Activated CD4-positive, alpha-beta T cell treated with anti-CD3 and anti-CD28 coated beads, Interleukin-2, amount 50 U/mL, for 16 hours (primary cell): ENCODE data around the gene NEO1.
A peak's percentile ranks its signal among the peaks of the same experiment; 100 is the strongest.

Source experiments
- DNase-seq: peaks from one replicate; pipeline ENCODE4 v3.0.0-alpha.2; 2020

The NEO1 gene

GRCh38 chr15:73320619-73321180 is 268.4 kb downstream of the NEO1 start:
- DNase-seq = no peak

GRCh38 chr15:73321496-73322450 is 269.5 kb downstream of the NEO1 start:
- DNase-seq = no peak

GRCh38 chr15:73322665-73323373 is 270.6 kb downstream of the NEO1 start:
- no peak for DNase-seq

- no peak for DNase-seq
Measured at GRCh38 chr15:73323374-73323955, 271.2 kb downstream of the NEO1 start.

- no peak for DNase-seq
Measured at GRCh38 chr15:73323956-73324355, 271.7 kb downstream of the NEO1 start.

- DNase-seq = no peak
Measured at GRCh38 chr15:73324496-73325170, 272.4 kb downstream of the NEO1 start.

GRCh38 chr15:73325191-73325861 is 273.1 kb downstream of the NEO1 start:
- DNase-seq = peak; percentile 18

GRCh38 chr15:73326157-73326556 is 273.9 kb downstream of the NEO1 start:
- no peak for DNase-seq

- DNase-seq = no peak
Measured at GRCh38 chr15:73328149-73328820, 276.0 kb downstream of the NEO1 start.

GRCh38 chr15:73328981-73329380 is 276.7 kb downstream of the NEO1 start:
- no peak for DNase-seq

- DNase-seq = no peak
Measured at GRCh38 chr15:73329501-73330200, 277.4 kb downstream of the NEO1 start.

GRCh38 chr15:73330206-73331051 is 278.2 kb downstream of the NEO1 start:
- no peak for DNase-seq

GRCh38 chr15:73331501-73331900 is 279.2 kb downstream of the NEO1 start:
- no peak for DNase-seq

GRCh38 chr15:73331991-73332925 is 280.0 kb downstream of the NEO1 start:
- no peak for DNase-seq

- DNase-seq = no peak
Measured at GRCh38 chr15:73333001-73333400, 280.7 kb downstream of the NEO1 start.

GRCh38 chr15:73334086-73334485 is 281.8 kb downstream of the NEO1 start:
- DNase-seq = no peak

- no peak for DNase-seq
Measured at GRCh38 chr15:73335026-73335425, 282.8 kb downstream of the NEO1 start.

GRCh38 chr15:73335471-73335870 is 283.2 kb downstream of the NEO1 start:
- no peak for DNase-seq

GRCh38 chr15:73336756-73337155 is 284.5 kb downstream of the NEO1 start:
- no peak for DNase-seq
